Epidermal melanocyte (primary cell): Measurements from ENCODE around the gene GLCE.
"Not testable (repeated sequence)": the region's sequence is repeated elsewhere in the genome, so short reads cannot be mapped to it uniquely, and the experiment has no call there.

Experiments
- DNase-seq: peaks from one replicate; pipeline ENCODE4 v3.0.0; 2011; ENCODE audit warnings: low spot score; ENCODE audit not compliant: insufficient read length

The GLCE gene

DNA sequence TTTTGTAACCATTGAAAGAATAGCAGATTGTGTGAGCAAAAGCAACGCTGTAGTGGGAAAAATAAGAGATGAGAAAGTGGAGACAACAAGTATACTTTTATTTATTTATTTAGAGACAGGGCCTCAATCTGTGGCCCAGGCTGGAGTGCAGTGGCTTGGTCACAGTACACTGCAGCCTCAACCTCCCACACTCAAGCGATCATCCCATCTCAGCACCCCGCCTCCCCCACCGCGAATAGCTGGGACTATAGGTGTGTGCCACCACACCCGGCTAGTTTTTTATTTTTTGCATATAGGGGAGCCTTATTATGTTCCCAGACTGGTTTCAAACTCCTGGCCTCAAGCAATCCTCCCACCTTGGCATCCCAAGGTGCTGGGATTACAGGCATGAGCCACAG, 1.6 kb upstream of the GLCE start:
- no peak for DNase-seq

DNA sequence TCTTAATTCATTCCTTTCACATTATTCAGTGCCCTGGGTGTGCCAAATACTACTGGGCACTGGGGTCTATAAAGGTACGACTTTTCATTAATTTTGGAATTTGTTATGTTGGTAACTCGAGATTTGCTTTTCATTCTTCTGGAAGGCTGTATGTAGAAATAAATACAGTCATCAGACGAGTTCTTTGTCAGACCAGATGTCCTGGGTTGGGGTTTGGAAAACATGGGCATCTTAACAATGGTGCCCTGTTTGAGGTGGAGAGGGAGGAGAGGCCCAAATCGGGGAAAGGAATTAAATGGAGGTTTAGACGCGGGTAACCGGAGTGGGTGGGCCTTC, 662 bp upstream of the GLCE start:
- no peak for DNase-seq

DNA sequence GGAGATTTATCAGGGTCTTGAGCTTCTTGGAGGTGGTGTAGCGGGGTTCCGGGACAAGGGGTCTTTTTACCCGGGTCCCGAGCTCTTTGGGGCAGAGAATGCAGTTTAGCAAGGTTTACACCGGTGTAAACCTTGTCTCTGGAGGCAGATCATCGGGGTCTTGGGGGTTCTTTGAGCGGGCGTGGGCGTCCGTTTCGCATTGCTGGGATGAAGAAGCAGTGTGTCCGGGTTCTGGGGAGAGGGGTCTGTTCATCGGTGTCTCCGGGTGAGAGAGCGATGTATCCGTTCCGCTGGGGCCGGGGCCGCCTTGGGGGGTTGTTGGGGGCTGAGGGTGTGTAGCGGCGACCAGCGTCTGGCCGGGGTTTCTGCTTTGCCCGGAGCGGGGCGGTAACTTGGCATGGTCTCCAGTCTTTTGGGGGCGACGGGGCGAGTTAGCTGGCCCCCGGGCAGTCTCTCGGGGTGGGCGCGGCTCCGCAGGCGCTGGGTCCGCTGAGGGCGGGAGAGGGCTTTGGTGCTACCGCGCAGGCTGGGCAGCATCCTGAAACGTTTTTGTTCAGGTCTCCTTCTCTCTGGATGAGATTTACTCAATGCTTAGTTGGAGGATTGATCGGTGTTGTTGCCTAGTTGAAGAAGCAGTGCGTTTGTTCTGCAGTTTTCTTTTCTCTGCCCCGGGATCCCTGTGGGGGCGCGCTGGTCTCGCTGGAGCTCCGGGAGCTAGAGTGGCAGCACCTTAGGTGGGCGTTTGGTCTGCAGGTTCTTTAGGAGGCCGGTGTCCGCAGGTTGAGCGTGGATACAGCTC, 843 bp downstream of the GLCE start:
- DNase-seq = no peak

DNA sequence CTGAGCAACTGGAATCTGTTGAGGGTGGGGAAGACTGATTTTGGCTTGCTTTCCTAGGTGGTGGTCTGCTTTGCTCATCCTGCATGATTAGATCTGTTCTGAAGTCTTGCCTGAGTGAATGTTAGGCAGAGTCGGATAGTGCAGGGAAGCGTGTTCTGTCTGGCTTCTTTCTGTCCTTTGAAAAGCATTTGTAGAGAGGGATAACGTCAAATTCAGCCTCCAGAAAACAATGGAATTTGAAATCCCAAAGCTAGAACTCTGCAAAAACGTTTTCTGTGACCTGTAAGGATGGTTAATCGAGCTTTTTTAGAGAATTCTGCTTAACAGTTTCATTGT, 1.4 kb downstream of the GLCE start:
- no peak for DNase-seq

DNA sequence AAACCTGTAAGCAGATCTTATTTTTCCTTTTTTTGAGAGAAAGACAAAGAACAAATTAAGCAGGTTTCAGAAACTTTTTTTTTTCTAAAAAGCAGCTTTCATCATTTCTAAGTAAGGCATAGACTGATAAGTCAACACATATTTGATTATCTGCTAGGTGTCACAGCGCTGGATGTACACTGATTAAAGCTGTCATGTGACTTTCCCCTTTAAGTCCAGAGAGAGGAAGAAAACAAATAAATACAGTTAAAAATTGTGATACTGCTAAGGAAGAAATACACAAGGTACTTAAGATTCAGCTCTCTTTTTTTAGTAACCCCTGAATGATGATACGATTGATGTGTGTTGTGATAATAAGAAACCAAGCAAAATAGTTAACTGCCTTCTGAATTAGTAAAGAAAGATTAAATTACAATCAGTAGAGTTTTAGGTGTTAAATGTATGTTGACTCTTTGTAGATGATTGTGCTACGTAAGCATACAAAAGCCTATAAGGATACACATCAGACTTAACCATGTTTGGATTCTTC, 2.8 kb downstream of the GLCE start:
- DNase-seq = no peak

DNA sequence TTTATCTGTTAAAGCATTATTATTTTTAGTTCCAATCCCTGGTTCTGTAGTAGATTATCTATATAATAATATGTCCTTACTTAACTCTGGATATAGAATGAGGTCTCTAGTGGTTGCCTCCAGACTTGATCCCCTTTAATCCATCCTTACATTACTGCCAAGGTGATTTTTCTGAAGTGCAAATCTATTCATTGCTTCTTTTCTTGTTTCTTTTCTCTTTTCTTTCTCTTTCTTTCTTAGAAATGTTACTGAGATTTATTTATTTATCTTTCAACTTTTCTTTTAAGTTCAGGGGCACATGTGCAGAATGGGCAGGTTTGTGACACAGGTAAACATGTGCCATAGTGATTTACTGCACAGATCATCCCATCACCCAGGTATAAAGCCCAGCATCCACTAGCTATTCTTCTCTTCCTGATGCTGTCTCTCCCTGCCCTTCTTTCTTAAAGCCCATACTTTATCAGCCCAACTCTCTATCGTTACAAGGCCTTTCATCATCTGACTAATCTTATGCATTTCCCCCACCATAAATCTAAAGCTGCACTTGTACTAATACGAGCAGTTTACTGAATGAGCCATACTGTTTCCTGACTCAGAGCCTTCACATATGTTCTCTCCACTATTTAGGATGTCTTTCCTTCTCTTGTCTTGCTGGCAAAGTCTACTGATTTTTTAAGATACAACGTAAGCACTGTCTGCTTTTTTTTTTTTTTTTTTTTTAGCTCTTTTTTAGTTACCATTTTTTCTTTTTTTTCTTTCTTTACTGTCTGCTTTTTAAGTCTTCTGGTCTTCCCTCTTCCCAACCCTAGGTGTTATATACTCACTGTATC, 4.6 kb downstream of the GLCE start:
- DNase-seq = no peak

DNA sequence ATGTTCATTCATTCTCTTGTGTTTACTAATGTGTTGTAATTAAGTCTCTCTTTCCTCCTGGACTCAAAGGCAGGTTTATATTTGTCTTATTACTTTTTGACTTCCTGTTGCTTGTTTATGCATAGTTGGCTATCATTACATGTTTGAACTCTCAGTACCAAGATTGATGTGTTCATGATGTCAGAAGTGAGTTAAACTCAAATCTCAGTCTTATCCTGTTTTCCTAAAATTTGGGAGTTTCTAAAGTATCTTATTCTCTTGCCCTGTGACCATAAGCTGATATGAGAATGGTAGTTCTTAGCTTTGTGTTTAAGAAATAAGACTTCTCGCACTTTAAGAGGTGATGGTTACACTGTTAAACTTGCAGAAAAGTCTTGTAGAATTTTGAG, 5.2 kb downstream of the GLCE start:
- DNase-seq = no peak

DNA sequence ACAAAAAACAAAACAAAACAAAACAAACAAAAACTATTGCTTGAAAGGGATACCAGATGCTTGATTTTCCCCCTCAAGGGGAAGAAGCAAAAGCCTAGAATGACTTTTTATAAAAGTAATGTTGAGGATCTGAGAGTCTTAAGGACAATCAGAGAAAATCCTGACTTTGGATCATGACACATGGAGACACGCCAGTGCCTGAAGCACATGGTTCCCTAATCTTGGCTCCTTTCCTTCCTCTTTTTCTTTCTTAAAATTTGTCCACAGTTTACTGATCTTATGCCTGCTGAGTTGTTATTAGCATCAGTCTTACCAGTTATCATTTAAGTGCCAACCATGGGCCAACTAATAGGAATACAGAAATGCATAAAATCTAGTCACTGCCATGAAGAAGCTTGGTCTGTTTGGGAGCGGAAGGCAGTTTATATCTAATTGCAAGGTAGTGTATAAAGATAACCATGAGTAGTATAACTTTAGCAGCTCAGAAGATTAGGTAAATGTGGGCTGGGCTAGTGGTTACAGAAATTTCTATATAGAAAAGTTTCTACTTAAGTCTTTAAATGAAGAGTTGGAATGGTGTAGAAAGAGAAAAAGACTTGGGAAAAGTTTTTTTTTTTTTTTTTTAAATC, 6.9 kb downstream of the GLCE start:
- DNase-seq = no peak

DNA sequence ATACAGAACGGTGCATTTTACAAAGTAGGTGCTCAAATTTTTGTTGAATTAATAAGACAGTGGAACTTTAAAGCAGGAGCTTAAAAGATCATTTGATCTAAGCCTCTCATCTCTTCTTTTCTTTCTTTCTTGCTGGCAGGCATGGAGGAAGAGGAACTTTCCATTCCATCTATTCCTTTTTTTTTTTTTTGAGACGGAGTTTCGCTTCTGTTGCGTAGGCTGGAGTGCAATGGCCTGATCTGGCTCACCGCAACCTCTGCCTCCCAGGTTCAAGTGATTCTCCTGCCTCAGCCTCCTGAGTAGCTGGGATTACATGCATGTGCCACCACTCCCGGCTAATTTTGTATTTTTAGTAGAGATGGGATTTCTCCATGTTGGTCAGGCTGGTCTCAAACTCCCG, 7.9 kb downstream of the GLCE start:
- not testable (repeated sequence) for DNase-seq

DNA sequence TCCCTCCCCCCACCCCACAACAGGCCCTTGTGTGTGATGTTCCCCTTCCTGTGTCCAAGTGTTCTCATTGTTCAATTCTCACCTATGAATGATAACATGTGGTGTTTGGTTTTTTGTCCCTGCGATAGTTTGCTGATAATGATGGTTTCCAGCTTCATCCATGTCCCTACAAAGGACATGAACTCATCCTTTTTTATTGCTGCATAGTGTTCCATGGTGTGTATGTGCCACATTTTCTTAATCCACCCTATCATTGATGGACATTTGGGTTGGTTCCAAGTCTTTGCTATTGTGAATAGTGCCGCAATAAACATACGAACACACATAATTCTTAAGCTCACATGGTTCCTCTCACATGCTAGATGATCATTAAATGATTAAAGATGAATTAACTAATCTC, 9.1 kb downstream of the GLCE start:
- DNase-seq = not testable (repeated sequence)

DNA sequence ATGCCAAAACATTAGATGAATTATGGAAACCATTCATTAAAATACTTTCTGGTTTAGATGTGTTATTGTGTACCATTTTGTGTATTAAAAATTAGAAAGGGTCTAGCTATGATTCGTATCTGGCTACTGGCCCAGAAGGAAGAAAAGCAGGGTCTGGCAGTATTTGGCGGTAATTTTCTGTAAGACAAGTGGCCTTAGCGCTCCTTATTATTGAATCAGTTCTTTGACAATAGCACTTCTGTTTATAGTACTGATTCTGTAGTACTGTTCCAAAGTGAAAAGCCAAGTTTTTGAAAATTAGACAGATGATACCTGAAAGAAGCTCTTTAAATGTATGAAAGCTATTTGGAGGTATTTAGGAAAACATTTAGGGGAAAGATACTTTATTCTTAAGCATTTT, 10.2 kb downstream of the GLCE start:
- no peak for DNase-seq

DNA sequence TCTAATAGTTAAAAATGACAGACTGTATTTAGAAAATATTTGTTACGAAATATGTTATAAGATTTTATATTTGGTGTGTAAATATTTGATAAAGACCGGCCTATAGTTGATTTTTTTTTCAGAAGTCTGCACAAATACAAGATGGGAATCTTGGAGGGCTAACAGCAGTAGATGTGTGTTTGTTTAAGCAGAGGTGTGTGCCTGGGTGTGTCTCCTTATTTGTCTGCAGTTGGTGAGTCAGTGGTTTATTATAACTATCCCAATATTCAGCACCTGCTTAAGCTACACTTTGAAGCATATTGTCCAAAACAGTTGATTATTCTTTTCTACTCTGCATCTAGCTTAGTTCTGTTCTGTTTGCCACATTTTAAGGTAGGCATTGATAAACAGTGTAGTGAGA, 12.4 kb downstream of the GLCE start:
- no peak for DNase-seq

DNA sequence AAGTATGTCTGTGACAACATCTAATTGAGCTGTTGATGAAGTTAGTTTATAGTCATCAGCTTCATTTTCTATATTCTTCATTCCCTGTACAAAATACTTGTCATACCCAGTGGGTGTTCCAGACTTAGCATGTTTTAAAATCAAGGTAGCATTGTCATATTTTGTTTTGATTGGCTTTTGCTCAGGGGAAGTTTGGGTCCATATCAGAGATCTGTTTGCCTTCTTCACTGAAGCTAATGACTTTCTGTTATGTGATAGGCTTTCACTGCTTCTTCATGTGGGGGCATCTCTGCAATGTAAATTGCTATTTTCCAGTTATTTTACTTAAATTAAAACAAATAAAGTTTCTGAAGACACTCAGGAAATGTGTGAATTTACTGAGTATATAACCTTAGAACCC, 15.1 kb downstream of the GLCE start:
- DNase-seq = no peak

DNA sequence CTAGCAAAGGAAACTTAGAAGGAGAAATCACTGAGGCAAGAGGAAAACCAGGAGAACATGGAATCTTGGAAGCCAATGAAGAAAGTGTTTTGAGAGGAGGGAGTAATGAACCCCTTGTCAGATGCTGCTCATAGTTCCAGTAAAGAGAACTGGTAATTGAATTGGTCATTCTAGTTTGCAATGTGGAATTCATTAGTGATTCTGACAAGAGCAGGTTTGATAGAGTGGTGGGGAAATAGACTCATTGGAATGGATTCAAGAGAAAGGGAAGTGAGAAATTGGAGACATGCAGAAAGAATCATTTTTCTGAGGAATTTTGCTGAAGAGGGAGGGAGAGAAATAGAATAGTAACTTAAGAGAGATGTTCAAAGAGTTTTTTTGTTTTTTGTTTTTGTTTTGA, 21.0 kb downstream of the GLCE start:
- DNase-seq = no peak

DNA sequence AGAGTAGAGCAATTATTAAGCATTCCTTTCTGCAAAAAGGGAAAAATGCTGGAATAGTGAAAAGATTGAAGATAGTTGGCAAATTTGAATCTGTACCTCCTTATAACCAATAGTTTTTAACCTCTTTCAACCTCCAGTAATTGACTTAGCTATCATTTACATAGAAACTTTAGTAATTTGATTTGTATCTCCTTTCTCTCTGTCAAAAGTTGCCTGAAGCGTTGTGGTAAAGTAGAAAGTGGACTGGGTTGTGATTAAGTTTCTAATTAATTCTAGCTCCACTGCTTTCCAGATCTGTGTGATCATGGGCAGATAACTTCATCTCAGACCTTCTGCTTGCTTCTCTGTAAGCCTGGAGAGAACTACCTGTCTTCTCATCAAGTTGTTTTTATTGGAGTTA, 24.8 kb downstream of the GLCE start:
- no peak for DNase-seq

DNA sequence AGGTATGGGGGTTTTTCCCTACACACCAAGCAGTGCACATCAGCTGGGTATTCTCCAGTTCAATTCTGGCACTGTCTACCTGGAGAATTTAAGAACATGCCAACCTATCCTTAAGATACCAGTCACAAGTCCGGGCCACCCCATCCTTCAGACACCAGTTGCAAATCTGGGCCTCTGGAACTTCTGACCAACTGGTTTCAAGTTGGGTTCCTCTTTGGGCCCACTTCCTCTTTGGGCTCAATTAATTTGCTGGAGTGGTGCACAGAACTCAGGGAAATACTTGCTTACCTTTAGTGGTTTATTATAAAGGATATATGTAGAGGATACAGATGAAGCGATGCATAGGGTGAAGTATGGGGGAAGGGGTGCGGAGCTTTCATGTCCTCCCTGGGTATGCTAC, 25.3 kb downstream of the GLCE start:
- no peak for DNase-seq

DNA sequence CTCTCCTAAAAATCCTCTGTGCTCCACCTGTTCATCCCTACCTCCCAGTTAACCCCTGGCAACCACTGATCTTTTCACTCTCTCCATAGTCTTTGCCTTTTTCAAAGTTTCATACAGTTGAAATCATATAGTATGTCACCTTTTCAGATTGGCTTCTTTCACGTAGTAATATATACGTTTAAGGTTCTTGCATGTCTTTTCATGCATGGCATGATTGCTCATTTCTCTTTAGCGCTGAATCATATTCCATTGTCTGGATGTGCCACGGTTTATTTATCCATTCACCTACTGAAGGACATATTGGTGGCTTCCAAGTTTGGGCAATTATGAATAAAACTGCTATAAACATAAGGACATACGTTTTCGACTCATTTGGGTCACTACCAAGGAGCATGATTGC, 28.7 kb downstream of the GLCE start:
- DNase-seq = no peak

DNA sequence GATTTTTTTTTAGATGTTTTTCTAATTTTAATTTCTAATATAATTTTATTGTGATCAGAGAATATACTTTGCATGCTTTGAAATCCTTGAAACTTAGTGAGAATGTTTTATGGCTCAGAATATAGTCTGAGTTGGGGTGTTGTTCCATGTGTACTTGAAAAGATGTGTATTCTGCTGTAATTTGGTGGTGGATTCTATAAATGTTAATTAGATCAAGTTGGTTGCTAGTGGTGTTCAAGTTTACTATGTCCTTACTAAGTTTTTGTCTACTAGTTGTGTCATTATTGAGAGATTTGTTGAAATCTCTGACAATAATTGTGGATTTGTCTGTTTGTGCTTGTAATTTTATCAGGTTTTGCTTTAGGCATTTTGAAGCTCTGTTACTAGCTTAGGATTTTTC, 29.7 kb downstream of the GLCE start:
- no peak for DNase-seq

DNA sequence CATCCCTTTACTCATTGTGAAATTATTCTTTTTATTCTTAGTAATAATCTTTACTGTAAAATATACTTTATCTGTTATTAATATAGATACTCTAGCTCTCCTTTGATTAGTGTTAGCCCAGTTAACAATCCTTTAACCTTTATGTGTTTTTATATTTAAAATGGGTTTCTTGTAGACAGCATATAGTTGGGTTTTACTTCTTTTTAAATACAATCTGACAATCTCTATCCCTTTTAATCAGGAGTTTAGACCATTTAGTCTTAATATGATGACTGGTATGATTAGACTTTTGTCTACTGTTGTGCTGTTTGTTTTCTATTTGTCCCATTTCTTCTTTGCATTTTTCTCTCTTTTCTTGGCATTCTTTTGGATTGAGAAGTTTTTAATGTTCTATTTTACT, 30.1 kb downstream of the GLCE start:
- DNase-seq = no peak

DNA sequence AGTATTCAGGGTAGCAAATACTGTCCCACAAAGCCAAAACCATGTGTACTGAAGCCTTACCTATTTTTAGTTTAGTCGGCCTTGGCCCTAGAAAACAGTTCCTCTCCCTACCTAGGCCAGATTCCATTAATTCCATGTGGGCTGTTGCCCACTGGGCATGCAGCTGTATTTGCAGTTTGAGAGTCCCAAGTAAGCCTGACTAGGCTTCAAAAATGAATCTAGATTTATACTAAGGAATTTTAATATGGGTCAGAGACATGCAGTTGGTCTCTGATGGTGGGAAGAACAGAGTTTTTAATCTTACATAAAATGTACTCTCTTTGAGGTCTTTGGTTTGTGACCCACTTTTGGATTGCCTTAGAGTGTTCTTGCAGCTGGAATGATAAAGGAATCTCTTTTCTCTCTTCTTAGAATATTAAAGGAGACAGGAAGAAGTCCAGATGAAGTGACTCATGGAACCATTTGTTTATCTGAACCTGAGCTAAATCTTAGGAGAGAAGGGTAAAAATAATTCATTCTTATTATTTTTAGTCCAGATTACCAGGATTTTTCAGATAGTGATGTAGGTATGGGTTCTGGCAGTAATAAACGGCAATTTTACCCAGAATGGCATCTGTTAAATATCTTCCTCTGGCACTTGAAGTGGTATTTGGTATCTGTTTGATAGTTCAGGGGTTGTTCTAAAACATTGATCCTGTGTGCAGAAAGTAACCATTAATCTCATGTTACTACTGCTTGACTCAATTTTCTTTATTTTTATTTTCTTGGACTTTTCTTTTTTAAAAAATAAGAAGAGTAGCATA, 33.8 kb downstream of the GLCE start:
- DNase-seq = no peak

DNA sequence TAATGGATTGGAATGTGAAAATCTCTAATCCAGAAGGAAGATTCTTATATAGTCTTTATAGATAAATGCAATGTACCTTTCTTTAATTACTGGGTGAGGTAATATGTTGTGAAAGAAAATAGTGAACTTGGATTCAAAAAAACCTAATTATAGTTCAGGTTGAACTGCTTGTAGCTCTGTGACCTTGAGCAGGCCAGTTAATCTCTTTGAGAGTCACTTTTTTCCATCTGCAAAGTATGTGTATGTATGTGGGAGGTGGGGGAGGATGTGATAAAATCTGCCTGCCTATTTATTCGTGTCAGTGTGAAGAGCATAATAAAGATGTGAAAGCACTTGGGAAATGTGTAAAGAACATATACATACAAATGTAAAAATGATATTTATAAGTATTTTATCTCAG, 34.4 kb downstream of the GLCE start:
- DNase-seq = no peak
